Tibial artery (tissue), 4 donors: Measurements from ENCODE around the gene CRYBG1.

ENCODE experiments used
- DNase-seq, 2 donors: peaks; one replicate each; pipeline ENCODE4 v3.0.0-alpha.2; 2019
- H3K27ac ChIP-seq, 2 donors: fragments of 200-600 bp; sonication (generic) in 1 of 2; 1 replicate in 1 of 2; 2 replicates in 1 of 2; pipeline ENCODE4 v1.5.1; 2018 to 2019; ENCODE audit warnings: mild to moderate bottlenecking in 1 of 2
- H3K27me3 ChIP-seq, 2 donors: fragments of 200-600 bp; sonication (generic) in 1 of 2; one replicate each; pipeline versions ENCODE4 v1.5.1 to v1.6.0; 2016 to 2019
- H3K36me3 ChIP-seq, 3 donors: fragments of 200-600 bp; sonication (generic) in 2 of 3; one replicate each; pipeline ENCODE4 v1.5.1; 2016 to 2019; ENCODE audit warnings: mild to moderate bottlenecking in 2 of 3
- H3K4me1 ChIP-seq, 4 donors: fragments of 200-600 bp; sonication (generic) in 2 of 4; 1 replicate in 3 of 4; 2 replicates in 1 of 4; pipeline ENCODE4 v1.5.1; 2016 to 2019
- H3K4me3 ChIP-seq, 2 donors: fragments of 200-600 bp; sonication (generic) in 1 of 2; 1 replicate in 1 of 2; 2 replicates in 1 of 2; pipeline ENCODE4 v1.5.1; 2018 to 2019; ENCODE audit warnings: mild to moderate bottlenecking in 2 of 2
- H3K9me3 ChIP-seq, 3 donors: fragments of 200-600 bp; sonication (generic) in 1 of 3; one replicate each; pipeline ENCODE4 v1.5.1; 2016 to 2019
- CTCF ChIP-seq, 2 experiments: fragments of 200-600 bp in 1 of 2; fragments of 450-650 bp in 1 of 2; IDR thresholded peaks; one replicate each; pipeline ENCODE4 v1.5.1; 2017 to 2019; ENCODE audit warnings: antibody characterized with exemption in 2 of 2, mild to moderate bottlenecking in 1 of 2, moderate library complexity in 1 of 2
- intact Hi-C: fragments of 100-400 bp; cut with DNase I; formaldehyde crosslinking; loops from one replicate; pipeline ENCODE4 v1.15.0; 2023; ENCODE audit warnings: low total_unique reads

Gene CRYBG1

DNA sequence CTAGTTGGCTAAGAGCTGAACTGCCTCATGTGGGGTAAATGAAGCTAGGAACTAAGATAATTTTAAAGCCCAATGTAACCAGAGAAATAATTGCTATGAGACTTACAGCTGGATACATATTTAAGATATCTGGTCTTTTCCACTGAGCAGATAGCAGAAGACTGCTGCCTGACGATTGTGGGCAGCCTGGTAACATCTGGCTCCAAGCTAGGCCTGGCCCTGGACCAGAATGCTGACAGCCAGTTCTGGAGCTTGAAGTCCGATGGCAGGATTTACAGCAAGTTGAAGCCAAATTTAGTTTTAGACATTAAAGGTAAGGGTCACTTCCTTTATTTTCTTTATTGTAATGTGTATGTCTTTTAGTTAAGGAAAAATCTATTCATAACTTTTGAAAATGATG lies 203.1 kb downstream of the CRYBG1 start:
- Histone ChIP-seq H3K27me3 (no peaks in the 10 kb centered on the region), H3K36me3 (peaks cover 6 to 22% (median 6%) of the 10 kb centered on the region in 3 donors), H3K4me1 (no peaks in the 10 kb centered on the region), H3K9me3 (no peaks in the 10 kb centered on the region), H3K4me3 (no peak overlapping the region), H3K27ac (no peak overlapping the region)
- TF ChIP-seq CTCF (IDR thresholded peaks at IDR 0.05), result no peak
- intact Hi-C loops, result loop anchor here (10.0 kb wide), 1 partner anchor 229 kb away; no protein-coding TSS in a partner anchor
- no peak for DNase-seq

DNA sequence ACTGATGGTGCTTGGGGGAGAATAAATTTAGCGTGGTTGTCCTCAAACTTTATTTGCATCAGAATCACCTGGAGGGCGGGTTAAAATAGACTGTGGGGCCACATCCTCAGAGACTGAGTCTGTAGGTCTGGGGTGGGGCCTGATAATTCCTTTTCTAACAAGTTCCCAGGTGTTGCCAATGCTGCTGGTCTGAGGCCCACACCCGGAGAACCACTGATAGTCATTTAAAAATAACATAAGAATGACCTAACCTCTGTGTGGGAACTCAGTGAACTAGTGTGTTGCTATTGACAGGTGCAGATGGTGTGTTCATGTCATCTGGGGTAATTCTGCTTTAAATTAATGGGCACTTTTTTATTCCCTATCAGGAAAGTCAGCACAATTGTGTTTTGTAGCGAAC lies 204.0 kb downstream of the CRYBG1 start:
- Histone ChIP-seq H3K4me1 (no peaks in the 10 kb centered on the region), H3K27ac (no peak overlapping the region), H3K36me3 (peaks cover 4 to 21% (median 6%) of the 10 kb centered on the region in 3 donors), H3K27me3 (no peaks in the 10 kb centered on the region), H3K9me3 (no peaks in the 10 kb centered on the region), H3K4me3 (no peak overlapping the region)
- TF ChIP-seq CTCF (IDR thresholded peaks at IDR 0.05), result no peak
- DNase-seq, result no peak
- intact Hi-C loops, result loop anchor here (10.0 kb wide), 1 partner anchor 230 kb away; no protein-coding TSS in a partner anchor

GRCh38 chr6:106568530-106568929 lies 208.0 kb downstream of the CRYBG1 start:
- Histone ChIP-seq H3K4me1 (no peaks in the 10 kb centered on the region), H3K9me3 (no peaks in the 10 kb centered on the region), H3K27me3 (no peaks in the 10 kb centered on the region), H3K27ac (no peak overlapping the region), H3K4me3 (no peak overlapping the region), H3K36me3 (peaks cover 0 to 38% (median 5%) of the 10 kb centered on the region in 3 donors)
- no peak for TF ChIP-seq CTCF (IDR thresholded peaks at IDR 0.05)
- no peak for DNase-seq
- intact Hi-C loops, result loop anchor here (5.0 to 10.0 kb wide), 2 partner anchors 121 to 234 kb away; no protein-coding TSS in a partner anchor

GRCh38 chr6:106569428-106569827 lies 208.9 kb downstream of the CRYBG1 start:
- Histone ChIP-seq H3K4me3 (no peak overlapping the region), H3K4me1 (no peaks in the 10 kb centered on the region), H3K27me3 (no peaks in the 10 kb centered on the region), H3K27ac (no peak overlapping the region), H3K36me3 (peaks cover 0 to 35% (median 5%) of the 10 kb centered on the region in 3 donors), H3K9me3 (no peaks in the 10 kb centered on the region)
- TF ChIP-seq CTCF (IDR thresholded peaks at IDR 0.05), result no peak
- DNase-seq, result no peak
- intact Hi-C loops, result loop anchor here (5.0 to 10.0 kb wide), 2 partner anchors 122 to 235 kb away; no protein-coding TSS in a partner anchor

- intact Hi-C loops, result no loop called here
- no peak overlapping the region for H3K27ac ChIP-seq
These were observed 211.9 kb downstream of the CRYBG1 start for GRCh38 chr6:106572436-106572835.

More at GRCh38 chr6:106572436-106572835, 211.9 kb downstream of the CRYBG1 start:
- Histone ChIP-seq H3K4me1 (no peaks in the 10 kb centered on the region), H3K4me3 (no peak overlapping the region), H3K27me3 (no peaks in the 10 kb centered on the region), H3K9me3 (no peaks in the 10 kb centered on the region), H3K36me3 (peaks cover 0 to 27% (median 9%) of the 10 kb centered on the region in 3 donors)
- TF ChIP-seq CTCF (IDR thresholded peaks at IDR 0.05), result no peak
- no peak for DNase-seq
